Endothelial cell of hepatic sinusoid (primary cell): ENCODE data around the gene N4BP3.
"Not testable (repeated sequence)": the region's sequence is repeated elsewhere in the genome, so short reads cannot be mapped to it uniquely, and the experiment has no call there.

Source experiments
- in situ Hi-C: cut with HindIII; loops from 2 replicates; pipeline ENCODE4 v1.10.0; 2017; ENCODE audit warnings: low sequenced_read_pairs

The N4BP3 gene

DNA sequence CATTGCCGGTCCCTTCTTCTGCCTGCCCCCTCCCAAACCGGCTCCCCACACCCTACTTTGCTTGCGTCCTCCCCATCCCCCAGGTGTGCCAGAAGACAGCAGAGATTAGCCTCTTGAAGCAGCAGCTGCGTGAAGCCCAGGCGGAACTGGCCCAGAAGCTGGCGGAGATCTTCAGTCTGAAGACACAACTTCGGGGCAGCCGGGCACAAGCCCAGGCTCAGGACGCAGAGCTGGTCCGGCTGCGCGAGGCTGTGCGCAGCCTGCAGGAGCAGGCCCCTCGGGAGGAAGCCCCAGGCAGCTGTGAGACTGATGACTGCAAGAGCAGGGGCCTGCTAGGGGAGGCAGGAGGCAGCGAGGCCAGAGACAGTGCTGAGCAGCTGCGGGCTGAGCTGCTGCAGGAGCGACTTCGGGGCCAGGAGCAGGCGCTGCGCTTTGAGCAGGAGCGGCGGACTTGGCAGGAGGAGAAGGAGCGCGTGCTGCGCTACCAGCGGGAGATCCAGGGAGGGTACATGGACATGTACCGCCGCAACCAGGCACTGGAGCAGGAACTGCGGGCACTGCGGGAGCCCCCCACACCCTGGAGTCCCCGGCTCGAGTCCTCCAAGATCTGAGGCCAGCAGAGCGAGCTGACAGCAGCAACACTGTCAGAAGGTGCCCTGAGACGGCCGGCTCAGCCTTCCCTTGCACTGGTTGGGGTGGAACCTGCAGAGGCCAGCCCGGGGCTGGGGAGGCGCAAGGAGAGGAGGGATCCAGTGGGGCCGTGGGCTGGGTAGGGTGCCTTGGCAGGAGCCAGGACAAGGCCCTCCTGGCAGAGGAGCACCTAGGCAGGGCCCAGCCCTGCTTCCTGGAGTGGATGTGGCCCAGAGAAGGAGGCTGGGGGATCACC is 8.3 kb downstream of the N4BP3 start:
- in situ Hi-C loops = no loop called here

GRCh38 chr5:178122346-178122745 is 9.0 kb downstream of the N4BP3 start:
- in situ Hi-C loops = no loop called here

DNA sequence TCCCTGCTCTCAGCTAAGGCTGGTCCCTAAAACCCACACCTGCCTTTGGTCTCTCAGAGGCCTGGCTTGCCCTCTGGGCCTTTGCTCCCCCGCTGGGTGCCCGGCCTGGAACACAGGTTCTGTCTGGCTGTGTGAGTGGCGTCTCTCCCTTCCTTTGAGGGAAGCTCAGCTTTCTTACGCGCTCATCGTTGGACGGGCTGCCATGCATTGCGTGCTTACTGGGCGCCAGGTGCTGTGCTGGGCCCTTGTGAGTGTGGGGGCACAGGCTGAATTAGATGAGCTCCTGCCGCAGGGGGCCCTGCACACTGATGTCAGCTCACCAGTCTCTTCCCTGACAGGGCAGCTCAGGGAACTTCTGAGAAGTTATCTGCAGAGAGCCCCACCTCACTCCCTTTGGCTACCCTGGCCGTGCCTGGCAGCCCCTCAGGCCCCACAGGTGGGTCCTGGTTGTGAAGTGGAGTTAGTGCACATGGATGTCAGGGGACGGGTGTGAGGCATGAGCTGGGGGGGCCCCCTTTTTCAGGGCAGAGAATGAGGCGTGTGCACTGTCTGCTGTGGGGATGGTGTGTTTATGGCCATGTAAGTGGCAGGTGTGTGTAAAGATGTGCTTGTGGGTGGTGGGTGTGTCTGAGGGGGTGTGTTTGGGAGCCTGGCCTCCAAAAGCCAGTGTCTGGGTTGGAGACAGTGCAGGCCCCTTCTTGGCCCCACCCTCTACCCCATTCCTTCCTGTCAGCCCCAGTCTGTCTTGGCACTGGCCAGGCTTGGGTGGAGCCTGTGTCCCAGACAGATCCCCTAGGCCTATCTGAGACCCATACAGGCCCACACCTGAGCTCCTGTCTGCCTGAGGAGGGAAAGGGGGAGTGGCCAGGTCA is 10.0 kb downstream of the N4BP3 start:
- in situ Hi-C loops = no loop called here

- in situ Hi-C loops = no loop called here
These were observed 10.9 kb downstream of the N4BP3 start for GRCh38 chr5:178123966-178124925.

- in situ Hi-C loops = no loop called here
These were observed 12.0 kb downstream of the N4BP3 start for GRCh38 chr5:178125253-178125906.

- in situ Hi-C loops = no loop called here
These were observed 13.2 kb downstream of the N4BP3 start for GRCh38 chr5:178126556-178126955.

- in situ Hi-C loops = not testable (repeated sequence)
These were observed 14.1 kb downstream of the N4BP3 start for GRCh38 chr5:178127300-178128009.

DNA sequence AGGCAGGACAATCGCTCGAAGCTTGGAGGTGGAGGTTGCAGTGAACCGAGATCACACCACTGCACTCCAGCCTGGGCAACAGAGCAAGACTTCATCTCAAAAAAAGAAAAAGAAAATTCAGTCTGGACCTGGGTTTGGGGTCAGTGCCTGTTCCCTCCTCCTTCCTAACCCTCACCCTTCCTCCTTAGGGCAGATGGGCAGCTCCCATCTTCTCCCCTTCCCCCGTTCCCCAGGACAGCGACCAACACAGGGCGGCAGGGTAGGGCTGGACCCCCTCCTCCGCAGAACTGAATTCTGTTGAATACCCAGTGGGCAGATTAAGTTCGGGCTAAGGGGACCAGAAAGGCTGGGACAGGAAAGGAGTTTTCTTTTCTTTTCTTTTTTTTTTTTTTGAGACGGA is 16.0 kb downstream of the N4BP3 start:
- in situ Hi-C loops = no loop called here

GRCh38 chr5:178130234-178130575 is 16.9 kb downstream of the N4BP3 start:
- in situ Hi-C loops = not testable (repeated sequence)

DNA sequence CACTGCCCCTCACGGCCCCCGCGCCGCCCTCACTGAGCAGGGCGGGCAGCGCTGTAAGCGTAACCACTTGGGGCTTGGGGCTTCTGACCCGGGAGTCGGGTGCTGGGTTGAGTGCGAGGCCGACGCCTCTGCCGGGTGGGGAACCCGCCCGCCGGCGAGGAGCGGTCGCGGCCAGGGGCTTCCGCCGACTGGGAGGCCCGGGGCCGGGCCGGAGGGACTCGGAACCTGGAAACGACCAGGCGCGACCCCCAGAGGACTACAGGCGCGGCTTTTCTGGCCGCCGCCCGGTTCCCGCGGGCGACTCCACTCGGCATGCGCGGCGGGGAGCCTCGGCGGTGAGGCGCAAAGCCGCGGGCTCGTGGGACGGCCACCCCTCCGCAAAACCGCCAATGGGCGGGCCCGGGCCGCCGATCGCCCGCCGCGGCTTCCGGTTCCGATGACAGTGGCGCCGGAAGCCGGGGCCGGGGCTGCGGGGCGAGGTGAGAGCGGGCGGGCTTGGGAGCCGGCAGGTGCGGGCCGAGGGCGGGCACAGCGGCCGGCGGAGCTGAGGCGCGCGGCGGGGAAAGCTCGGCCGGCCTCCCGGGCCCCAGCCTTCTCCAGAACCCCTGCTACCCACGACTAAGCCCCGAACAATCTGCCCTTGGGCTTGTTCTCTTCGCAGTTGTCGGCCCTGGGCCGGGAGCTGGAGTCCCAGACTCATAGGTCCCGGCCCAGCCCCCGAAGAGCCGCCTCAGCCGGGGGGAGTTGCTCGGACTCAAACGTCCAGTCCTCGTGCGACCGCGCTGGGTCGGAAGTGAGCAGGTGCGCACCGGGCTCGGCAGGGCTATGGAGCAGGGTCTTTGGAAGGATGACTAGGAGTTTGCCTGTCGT is 17.5 kb downstream of the N4BP3 start, which contains the start of gene RMND5B:
RMND5B (plus strand) TSS at position 439 of the 870 bp plus-strand sequence. CDS start 7,106 bp downstream, outside the sequence.
- in situ Hi-C loops = no loop called here

GRCh38 chr5:178131446-178131996 is 18.2 kb downstream of the N4BP3 start:
- in situ Hi-C loops = no loop called here

- in situ Hi-C loops = no loop called here
These were observed 23.7 kb downstream of the N4BP3 start for GRCh38 chr5:178136990-178137389.

GRCh38 chr5:178137991-178138390 is 24.7 kb downstream of the N4BP3 start:
- in situ Hi-C loops = no loop called here

DNA sequence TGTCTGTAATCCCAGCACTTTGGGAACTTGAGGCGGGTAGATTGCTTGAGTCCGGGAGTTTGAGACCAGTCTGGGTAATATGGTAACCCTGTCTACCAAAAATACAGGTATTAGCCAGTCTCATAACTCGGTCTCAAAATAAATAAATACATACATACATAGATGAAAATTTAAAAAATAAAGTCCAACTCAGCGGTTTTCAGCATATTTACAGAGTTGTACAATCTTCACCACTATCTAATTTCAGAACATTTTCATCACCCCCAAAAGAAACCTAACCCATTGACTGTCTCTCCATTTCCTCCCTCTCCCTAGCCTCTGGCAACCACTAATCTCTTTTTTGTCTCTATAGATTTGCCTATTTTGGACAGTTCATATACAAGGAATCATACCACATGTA is 28.2 kb downstream of the N4BP3 start:
- in situ Hi-C loops = loop anchor here (5.0 kb wide), 1 partner anchor 64 kb away; no protein-coding TSS in a partner anchor

DNA sequence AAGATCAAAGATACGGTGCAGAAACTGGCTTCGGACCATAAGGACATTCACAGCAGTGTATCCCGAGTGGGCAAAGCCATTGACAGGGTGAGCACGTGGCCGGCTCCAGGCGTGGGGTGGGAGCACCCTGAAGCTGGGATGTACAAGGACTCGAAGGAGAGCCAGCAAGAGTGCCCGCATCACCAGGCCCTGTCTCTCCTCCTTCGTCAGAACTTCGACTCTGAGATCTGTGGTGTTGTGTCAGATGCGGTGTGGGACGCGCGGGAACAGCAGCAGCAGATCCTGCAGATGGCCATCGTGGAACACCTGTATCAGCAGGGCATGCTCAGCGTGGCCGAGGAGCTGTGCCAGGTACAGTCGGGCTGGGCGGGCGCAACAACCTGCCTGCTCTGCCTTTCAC is 29.3 kb downstream of the N4BP3 start:
- in situ Hi-C loops = loop anchor here (5.0 kb wide), 1 partner anchor 65 kb away; no protein-coding TSS in a partner anchor

DNA sequence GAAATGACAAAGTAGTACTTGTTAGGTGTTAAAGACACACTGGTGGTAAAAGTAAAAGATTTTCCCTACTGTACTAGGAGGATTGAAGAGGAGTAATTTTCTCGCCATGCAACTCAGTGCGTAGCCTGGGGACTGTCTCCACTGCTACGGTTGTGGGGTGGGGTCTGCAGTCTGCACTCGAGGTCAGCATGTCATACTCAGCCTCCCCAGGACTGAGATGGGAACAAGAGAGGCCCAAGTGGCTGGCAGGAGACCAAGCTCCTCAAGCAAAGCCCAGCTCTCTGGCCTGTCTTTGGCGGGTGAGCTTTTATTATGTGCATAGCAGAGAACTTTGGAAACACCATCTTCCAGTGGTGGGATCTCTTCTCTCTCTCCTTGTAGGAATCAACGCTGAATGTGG is 29.9 kb downstream of the N4BP3 start:
- in situ Hi-C loops = loop anchor here (5.0 kb wide), 1 partner anchor 66 kb away; no protein-coding TSS in a partner anchor

DNA sequence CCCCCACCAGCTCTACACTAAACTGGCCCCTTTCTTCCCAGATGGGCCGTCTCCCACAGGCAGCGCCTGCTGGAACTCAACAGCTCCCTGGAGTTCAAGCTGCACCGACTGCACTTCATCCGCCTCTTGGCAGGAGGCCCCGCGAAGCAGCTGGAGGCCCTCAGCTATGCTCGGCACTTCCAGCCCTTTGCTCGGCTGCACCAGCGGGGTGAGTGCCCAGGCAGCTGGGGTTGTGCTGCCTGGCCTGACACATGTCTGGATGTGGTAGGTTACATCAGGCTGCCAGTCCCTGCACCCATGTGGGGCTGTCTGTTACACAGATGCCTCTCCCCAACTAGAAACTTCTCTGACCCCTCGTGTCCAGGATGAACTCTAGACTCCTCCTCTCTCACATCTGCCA is 30.6 kb downstream of the N4BP3 start:
- in situ Hi-C loops = loop anchor here (5.0 kb wide), 1 partner anchor 67 kb away; no protein-coding TSS in a partner anchor
